ENCODE data around the gene SPDYA.

SPDYA gene

GRCh38 chr2:28810384-28811285 lies at the start of gene SPDYA:
Gene SPDYA, plus strand, starts transcription at chr2:28810834. Its CDS starts 5,181 bp downstream, at chr2:28816015.
- Histone ChIP-seq H3K9ac (ENCODE audit: low read depth in 1 of 2, low read length in 2 of 2) (peak within 1 kb of the TSS in 1 of 2 donors; percentile 26), H3K27ac (ENCODE audit: low read depth, low read length) (no peak within 1 kb of the TSS), H3K4me1 (ENCODE audit: control insufficient read depth in 1 of 2, insufficient read depth in 2 of 2, low read length in 2 of 2) (peaks cover 5 to 16% of the 10 kb centered on the region in 2 donors), H3K9me3 (ENCODE audit: control insufficient read depth in 1 of 2, low read length in 2 of 2) (no peaks in the 10 kb centered on the region), H3K4me3 (ENCODE audit: low read depth in 1 of 2, low read length in 2 of 2) (peak within 1 kb of the TSS; percentile 57 to 68), H3K36me3 (ENCODE audit: control insufficient read depth in 1 of 2, insufficient read depth in 2 of 2, low read length in 2 of 2) (peaks cover 4 to 8% of the 10 kb centered on the region in 2 donors), H3K27me3 (ENCODE audit: control insufficient read depth in 1 of 2, insufficient read depth in 2 of 2, low read length in 2 of 2) (no peaks in the 10 kb centered on the region)

DNA sequence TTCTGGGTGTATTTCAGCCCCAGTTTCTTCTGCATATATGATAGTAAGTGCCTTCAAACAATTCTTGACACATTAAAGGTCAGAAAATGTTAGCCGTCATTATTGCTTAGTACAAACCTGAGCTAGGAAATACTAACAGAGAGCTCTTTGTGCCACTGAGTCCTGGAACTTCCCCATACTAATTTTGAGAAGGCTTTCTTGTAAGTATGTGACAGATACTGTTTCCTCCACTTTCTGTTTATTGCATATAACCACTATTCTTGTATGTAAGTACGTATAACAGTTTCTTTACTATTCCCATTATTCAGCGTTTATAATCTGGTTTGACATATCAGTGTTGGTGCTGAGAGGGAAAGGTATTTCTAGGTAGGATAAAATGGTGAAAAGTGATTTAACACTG lies 49.2 kb upstream of the SPDYA start:
- Histone ChIP-seq H3K9ac (ENCODE audit: low read depth in 1 of 2, low read length in 2 of 2) (no peak overlapping the region), H3K9me3 (ENCODE audit: control insufficient read depth in 1 of 2, low read length in 2 of 2) (no peaks in the 10 kb centered on the region), H3K27ac (ENCODE audit: low read depth, low read length) (no peak overlapping the region), H3K4me3 (ENCODE audit: low read depth in 1 of 2, low read length in 2 of 2) (no peak overlapping the region), H3K4me1 (ENCODE audit: control insufficient read depth in 1 of 2, insufficient read depth in 2 of 2, low read length in 2 of 2) (peaks cover 13 to 21% of the 10 kb centered on the region in 2 donors), H3K27me3 (ENCODE audit: control insufficient read depth in 1 of 2, insufficient read depth in 2 of 2, low read length in 2 of 2) (no peaks in the 10 kb centered on the region), H3K36me3 (ENCODE audit: control insufficient read depth in 1 of 2, insufficient read depth in 2 of 2, low read length in 2 of 2) (peaks cover 0 to 22% of the 10 kb centered on the region in 2 donors)

DNA sequence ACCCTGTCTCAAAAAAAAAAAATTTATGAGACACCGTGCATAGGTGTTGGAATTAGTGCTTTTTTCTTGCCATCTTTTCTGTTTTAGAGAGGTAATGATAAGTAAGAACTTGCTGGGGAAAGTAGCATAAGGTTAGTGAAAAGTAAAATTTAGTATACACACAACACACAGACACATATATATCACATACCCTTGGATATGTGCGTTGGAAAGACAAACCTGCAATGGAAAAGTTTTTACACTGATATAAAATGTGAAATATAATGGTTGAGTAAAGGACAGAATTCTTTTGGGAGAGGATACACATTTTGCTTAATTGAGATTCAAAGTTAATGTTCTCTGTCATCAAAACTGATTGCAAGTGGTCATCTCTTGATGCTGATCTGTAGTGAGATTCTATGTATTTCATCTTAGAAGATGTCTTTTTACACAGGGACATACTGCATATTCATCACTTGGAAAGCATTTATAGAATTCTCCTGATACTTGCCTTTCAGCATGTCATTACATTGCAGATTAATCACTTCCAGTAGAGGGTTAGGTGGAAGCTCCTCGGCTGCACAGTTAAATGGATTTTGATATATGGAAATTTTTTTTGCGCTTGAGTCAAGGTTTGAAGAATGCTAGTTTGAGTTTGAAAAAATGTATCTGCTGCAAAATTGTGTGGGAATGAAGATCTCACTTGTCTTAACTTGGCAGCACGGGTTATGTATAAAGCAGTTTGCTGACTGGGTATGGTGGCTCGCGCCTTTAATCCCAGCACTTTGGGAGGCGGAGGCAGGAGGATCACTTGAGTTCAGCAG lies 45.5 kb upstream of the SPDYA start:
- Histone ChIP-seq H3K4me3 (ENCODE audit: low read depth in 1 of 2, low read length in 2 of 2) (no peak overlapping the region), H3K4me1 (ENCODE audit: control insufficient read depth in 1 of 2, insufficient read depth in 2 of 2, low read length in 2 of 2) (peaks cover 0 to 8% of the 10 kb centered on the region in 2 donors), H3K27me3 (ENCODE audit: control insufficient read depth in 1 of 2, insufficient read depth in 2 of 2, low read length in 2 of 2) (no peaks in the 10 kb centered on the region), H3K9ac (ENCODE audit: low read depth in 1 of 2, low read length in 2 of 2) (no peak overlapping the region), H3K9me3 (ENCODE audit: control insufficient read depth in 1 of 2, low read length in 2 of 2) (no peaks in the 10 kb centered on the region), H3K27ac (ENCODE audit: low read depth, low read length) (no peak overlapping the region), H3K36me3 (ENCODE audit: control insufficient read depth in 1 of 2, insufficient read depth in 2 of 2, low read length in 2 of 2) (peaks cover 0 to 12% of the 10 kb centered on the region in 2 donors)

DNA sequence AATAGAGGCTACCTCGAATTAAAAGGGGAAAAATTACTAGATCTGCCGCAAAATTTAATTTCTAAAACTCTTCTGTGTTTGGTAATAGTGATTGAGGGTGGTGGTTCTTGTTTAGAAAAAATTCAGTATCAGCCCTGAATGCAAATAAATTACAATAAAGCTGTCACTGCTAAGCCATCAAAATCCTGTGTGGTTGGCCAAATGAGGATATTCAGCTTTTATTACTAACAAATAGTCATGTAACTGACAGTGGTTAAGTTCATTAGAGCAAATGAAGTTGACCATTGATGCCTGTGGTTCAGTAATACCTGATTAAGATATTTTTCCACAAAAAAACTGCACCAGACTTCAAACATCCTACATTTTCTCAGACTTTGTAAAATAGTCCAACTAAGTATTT lies 44.6 kb upstream of the SPDYA start:
- no peaks in the 10 kb centered on the region for H3K9me3 ChIP-seq (ENCODE audit: control insufficient read depth in 1 of 2, low read length in 2 of 2)
- peaks cover 0 to 8% of the 10 kb centered on the region in 2 donors for H3K4me1 ChIP-seq (ENCODE audit: control insufficient read depth in 1 of 2, insufficient read depth in 2 of 2, low read length in 2 of 2)
- H3K4me3 ChIP-seq (ENCODE audit: low read depth in 1 of 2, low read length in 2 of 2), result no peak overlapping the region
- H3K9ac ChIP-seq (ENCODE audit: low read depth in 1 of 2, low read length in 2 of 2), result no peak overlapping the region
- H3K27me3 ChIP-seq (ENCODE audit: control insufficient read depth in 1 of 2, insufficient read depth in 2 of 2, low read length in 2 of 2), result no peaks in the 10 kb centered on the region
- peaks cover 0 to 4% of the 10 kb centered on the region in 2 donors for H3K36me3 ChIP-seq (ENCODE audit: control insufficient read depth in 1 of 2, insufficient read depth in 2 of 2, low read length in 2 of 2)
- no peak overlapping the region for H3K27ac ChIP-seq (ENCODE audit: low read depth, low read length)

DNA sequence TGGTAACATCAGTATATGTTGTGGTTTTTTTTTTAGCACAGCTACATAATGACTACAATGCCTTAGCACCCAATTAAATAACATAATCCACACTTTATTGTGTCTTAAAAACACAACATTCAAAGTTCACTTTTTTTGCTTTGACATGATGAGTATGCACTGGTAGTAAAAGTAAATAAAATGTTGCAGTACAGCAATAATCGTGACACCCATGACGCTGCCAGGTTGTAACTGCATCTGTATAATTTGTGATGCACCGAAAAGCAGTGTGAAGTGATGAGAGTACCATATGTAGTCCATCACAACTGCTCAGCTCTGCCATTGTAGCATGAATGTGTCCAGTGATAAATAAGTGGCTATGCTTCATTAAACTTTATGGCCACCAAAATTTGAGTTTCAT lies 43.3 kb upstream of the SPDYA start:
- Histone ChIP-seq H3K4me3 (ENCODE audit: low read depth in 1 of 2, low read length in 2 of 2) (no peak overlapping the region), H3K9ac (ENCODE audit: low read depth in 1 of 2, low read length in 2 of 2) (no peak overlapping the region), H3K9me3 (ENCODE audit: control insufficient read depth in 1 of 2, low read length in 2 of 2) (no peaks in the 10 kb centered on the region), H3K27ac (ENCODE audit: low read depth, low read length) (no peak overlapping the region), H3K36me3 (ENCODE audit: control insufficient read depth in 1 of 2, insufficient read depth in 2 of 2, low read length in 2 of 2) (no peaks in the 10 kb centered on the region), H3K4me1 (ENCODE audit: control insufficient read depth in 1 of 2, insufficient read depth in 2 of 2, low read length in 2 of 2) (peaks cover 0 to 7% of the 10 kb centered on the region in 2 donors), H3K27me3 (ENCODE audit: control insufficient read depth in 1 of 2, insufficient read depth in 2 of 2, low read length in 2 of 2) (no peaks in the 10 kb centered on the region)

GRCh38 chr2:28768422-28768821 lies 42.2 kb upstream of the SPDYA start:
- no peaks in the 10 kb centered on the region for H3K9me3 ChIP-seq (ENCODE audit: control insufficient read depth in 1 of 2, low read length in 2 of 2)
- no peaks in the 10 kb centered on the region for H3K36me3 ChIP-seq (ENCODE audit: control insufficient read depth in 1 of 2, insufficient read depth in 2 of 2, low read length in 2 of 2)
- no peak overlapping the region for H3K9ac ChIP-seq (ENCODE audit: low read depth in 1 of 2, low read length in 2 of 2)
- H3K27me3 ChIP-seq (ENCODE audit: control insufficient read depth in 1 of 2, insufficient read depth in 2 of 2, low read length in 2 of 2), result no peaks in the 10 kb centered on the region
- no peak overlapping the region for H3K27ac ChIP-seq (ENCODE audit: low read depth, low read length)
- peaks cover 0 to 4% of the 10 kb centered on the region in 2 donors for H3K4me1 ChIP-seq (ENCODE audit: control insufficient read depth in 1 of 2, insufficient read depth in 2 of 2, low read length in 2 of 2)
- no peak overlapping the region for H3K4me3 ChIP-seq (ENCODE audit: low read depth in 1 of 2, low read length in 2 of 2)

- Histone ChIP-seq H3K27ac (ENCODE audit: low read depth, low read length) (no peak overlapping the region), H3K27me3 (ENCODE audit: control insufficient read depth in 1 of 2, insufficient read depth in 2 of 2, low read length in 2 of 2) (no peaks in the 10 kb centered on the region), H3K4me1 (ENCODE audit: control insufficient read depth in 1 of 2, insufficient read depth in 2 of 2, low read length in 2 of 2) (peaks cover 0 to 4% of the 10 kb centered on the region in 2 donors), H3K9me3 (ENCODE audit: control insufficient read depth in 1 of 2, low read length in 2 of 2) (no peaks in the 10 kb centered on the region), H3K4me3 (ENCODE audit: low read depth in 1 of 2, low read length in 2 of 2) (no peak overlapping the region), H3K9ac (ENCODE audit: low read depth in 1 of 2, low read length in 2 of 2) (no peak overlapping the region), H3K36me3 (ENCODE audit: control insufficient read depth in 1 of 2, insufficient read depth in 2 of 2, low read length in 2 of 2) (no peaks in the 10 kb centered on the region)
Measured at GRCh38 chr2:28768952-28769351, 41.7 kb upstream of the SPDYA start.

GRCh38 chr2:28772351-28772750 lies 38.3 kb upstream of the SPDYA start:
- H3K27me3 ChIP-seq (ENCODE audit: control insufficient read depth in 1 of 2, insufficient read depth in 2 of 2, low read length in 2 of 2), result no peaks in the 10 kb centered on the region
- H3K9ac ChIP-seq (ENCODE audit: low read depth in 1 of 2, low read length in 2 of 2), result no peak overlapping the region
- H3K4me1 ChIP-seq (ENCODE audit: control insufficient read depth in 1 of 2, insufficient read depth in 2 of 2, low read length in 2 of 2), result no peaks in the 10 kb centered on the region
- H3K27ac ChIP-seq (ENCODE audit: low read depth, low read length), result no peak overlapping the region
- no peak overlapping the region for H3K4me3 ChIP-seq (ENCODE audit: low read depth in 1 of 2, low read length in 2 of 2)
- peaks cover 0 to 2% of the 10 kb centered on the region in 2 donors for H3K36me3 ChIP-seq (ENCODE audit: control insufficient read depth in 1 of 2, insufficient read depth in 2 of 2, low read length in 2 of 2)
- no peaks in the 10 kb centered on the region for H3K9me3 ChIP-seq (ENCODE audit: control insufficient read depth in 1 of 2, low read length in 2 of 2)

DNA sequence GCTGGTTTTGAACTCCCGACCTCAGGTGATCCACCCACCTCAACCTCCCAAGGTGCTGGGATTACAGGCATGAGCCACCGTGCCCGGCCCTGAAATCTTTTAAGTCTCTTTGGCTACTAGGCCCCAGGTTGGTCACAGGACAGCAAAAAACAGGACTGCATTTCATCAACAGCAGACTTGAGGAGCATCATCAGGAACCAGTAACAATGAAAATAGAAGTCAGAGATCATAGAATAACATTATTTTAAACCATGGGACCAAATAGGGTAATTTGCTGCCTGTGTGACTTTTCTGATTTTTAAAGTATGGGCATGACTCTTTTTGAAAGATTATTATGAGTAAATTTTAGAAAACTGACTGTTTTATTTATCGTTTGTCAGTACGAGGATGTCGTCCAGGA lies 34.2 kb upstream of the SPDYA start:
- H3K4me1 ChIP-seq (ENCODE audit: control insufficient read depth in 1 of 2, insufficient read depth in 2 of 2, low read length in 2 of 2), result no peaks in the 10 kb centered on the region
- H3K4me3 ChIP-seq (ENCODE audit: low read depth in 1 of 2, low read length in 2 of 2), result no peak overlapping the region
- no peak overlapping the region for H3K27ac ChIP-seq (ENCODE audit: low read depth, low read length)

GRCh38 chr2:28778392-28778791 lies 32.2 kb upstream of the SPDYA start:
- Histone ChIP-seq H3K36me3 (ENCODE audit: control insufficient read depth in 1 of 2, insufficient read depth in 2 of 2, low read length in 2 of 2) (peaks cover 37 to 55% of the 10 kb centered on the region in 2 donors), H3K9me3 (ENCODE audit: control insufficient read depth in 1 of 2, low read length in 2 of 2) (no peaks in the 10 kb centered on the region), H3K4me1 (ENCODE audit: control insufficient read depth in 1 of 2, insufficient read depth in 2 of 2, low read length in 2 of 2) (no peaks in the 10 kb centered on the region), H3K4me3 (ENCODE audit: low read depth in 1 of 2, low read length in 2 of 2) (no peak overlapping the region), H3K27me3 (ENCODE audit: control insufficient read depth in 1 of 2, insufficient read depth in 2 of 2, low read length in 2 of 2) (no peaks in the 10 kb centered on the region), H3K9ac (ENCODE audit: low read depth in 1 of 2, low read length in 2 of 2) (no peak overlapping the region), H3K27ac (ENCODE audit: low read depth, low read length) (no peak overlapping the region)

More for the DNA sequence above, 34.2 kb upstream of the SPDYA start:
- Histone ChIP-seq H3K36me3 (ENCODE audit: control insufficient read depth in 1 of 2, insufficient read depth in 2 of 2, low read length in 2 of 2) (peaks cover 28 to 37% of the 10 kb centered on the region in 2 donors), H3K9ac (ENCODE audit: low read depth in 1 of 2, low read length in 2 of 2) (no peak overlapping the region), H3K9me3 (ENCODE audit: control insufficient read depth in 1 of 2, low read length in 2 of 2) (no peaks in the 10 kb centered on the region), H3K27me3 (ENCODE audit: control insufficient read depth in 1 of 2, insufficient read depth in 2 of 2, low read length in 2 of 2) (no peaks in the 10 kb centered on the region)

Measured in duodenal mucosa (tissue), 2 donors.